Activated T-cell treated with anti-CD3 and anti-CD28 coated beads, Interleukin-2, amount 50 U/mL, for 1 hour (primary cell): ENCODE data around the gene ZFYVE28.

Experiments used
- DNase-seq: peaks from one replicate; pipeline ENCODE4 v3.0.0-alpha.2; 2020

ZFYVE28 gene

DNA sequence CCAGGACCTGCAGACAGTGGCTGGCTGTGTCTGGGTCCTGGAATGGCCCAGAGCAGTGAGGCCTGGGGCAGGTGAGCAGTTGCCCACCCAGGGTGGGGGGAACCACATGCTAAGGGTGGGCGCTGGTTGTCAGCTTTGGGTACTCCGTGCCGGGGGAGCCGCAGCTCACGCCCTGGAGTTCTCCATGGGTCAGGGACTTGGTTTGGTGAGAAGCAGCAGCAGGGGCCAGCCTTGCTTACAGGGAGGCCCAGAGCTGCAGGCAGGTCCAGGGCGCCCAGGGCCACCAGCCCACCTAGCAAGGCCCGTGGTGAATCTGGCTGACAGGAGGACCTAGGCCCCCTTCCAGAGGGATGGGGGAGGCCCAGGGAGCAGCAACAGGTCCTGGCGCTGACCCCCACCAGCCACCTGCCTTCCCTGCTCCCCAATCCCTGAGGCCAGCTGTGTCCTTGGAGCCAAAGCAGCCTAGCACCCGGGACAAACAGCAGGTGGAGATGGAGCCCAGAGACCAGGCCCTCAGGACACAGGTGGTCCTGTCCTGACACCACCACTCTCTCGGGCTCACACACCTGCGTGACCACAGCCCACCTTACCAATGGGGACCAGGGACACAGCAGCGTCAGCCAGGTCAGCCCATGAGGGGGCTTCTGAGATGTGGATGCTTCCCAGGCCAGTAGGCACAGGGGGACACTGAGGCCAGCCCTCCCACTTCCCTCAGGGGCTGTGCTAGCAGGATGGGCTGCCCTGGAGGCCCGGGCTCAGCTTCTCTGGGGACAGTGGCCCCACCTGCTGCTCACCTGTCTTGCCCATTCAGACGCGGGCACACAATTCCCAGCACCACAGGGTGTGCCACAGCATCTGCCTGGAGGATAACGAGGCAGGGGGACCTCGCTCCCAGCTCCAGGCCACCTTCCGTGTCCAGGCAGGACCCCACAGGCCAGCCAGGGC lies 160.1 kb downstream of the ZFYVE28 start:
- DNase-seq, result peak; percentile 16

DNA sequence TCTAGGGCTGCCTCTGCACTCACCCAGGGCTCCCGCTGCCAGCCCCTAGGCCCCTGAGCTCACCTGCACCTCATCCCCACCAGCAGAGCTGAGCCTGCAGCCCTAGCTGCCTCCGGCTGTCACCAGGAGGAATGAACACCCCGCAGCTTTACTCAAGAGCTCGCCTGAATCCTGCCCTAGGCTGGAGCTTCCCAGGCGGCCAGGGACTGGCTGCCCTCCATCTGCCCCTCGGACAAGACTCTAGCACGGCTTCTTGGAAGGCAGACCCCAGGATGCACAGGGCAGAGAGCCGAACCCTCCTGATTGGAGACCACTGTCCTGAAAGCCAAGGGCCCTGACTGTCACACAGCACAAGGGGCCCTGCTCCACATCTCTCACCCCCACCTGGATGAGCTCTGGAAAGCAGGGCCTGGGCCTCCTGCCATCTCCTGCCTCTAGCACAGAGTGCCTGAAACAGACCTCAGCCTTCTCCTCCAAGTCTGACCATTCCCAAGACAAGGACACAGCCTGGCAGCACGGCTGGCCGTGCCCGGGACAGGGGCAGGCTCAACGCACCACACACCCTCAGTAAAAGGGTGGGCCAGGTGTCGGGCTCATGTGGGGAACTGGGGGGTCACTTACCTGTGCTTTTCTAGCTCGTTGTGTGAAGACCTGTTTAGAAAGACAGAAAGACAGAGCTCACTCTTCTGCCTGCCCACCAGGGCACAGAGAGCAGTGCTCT lies 160.9 kb downstream of the ZFYVE28 start:
- peak; percentile 16 for DNase-seq

DNA sequence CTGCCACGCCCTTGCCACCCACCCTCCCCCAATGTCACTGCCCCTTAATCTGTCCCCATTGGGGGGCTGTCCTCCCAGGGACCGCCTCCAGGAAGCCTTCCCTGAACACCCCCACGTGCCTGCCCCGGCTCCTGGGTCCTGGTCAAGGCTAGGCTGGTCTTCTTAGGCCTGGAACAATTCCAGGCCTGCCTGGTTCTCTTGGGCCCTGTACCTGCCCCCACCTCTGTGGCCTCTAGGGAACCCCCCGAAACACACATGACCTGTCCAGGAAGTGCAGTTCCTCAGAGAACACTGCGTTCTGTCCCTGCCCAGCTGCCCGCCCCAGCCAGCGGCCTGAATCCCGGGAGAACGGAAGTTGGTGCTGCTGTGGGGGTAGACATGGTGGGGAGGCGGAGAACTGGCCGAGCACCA lies 161.7 kb downstream of the ZFYVE28 start:
- no peak for DNase-seq

DNA sequence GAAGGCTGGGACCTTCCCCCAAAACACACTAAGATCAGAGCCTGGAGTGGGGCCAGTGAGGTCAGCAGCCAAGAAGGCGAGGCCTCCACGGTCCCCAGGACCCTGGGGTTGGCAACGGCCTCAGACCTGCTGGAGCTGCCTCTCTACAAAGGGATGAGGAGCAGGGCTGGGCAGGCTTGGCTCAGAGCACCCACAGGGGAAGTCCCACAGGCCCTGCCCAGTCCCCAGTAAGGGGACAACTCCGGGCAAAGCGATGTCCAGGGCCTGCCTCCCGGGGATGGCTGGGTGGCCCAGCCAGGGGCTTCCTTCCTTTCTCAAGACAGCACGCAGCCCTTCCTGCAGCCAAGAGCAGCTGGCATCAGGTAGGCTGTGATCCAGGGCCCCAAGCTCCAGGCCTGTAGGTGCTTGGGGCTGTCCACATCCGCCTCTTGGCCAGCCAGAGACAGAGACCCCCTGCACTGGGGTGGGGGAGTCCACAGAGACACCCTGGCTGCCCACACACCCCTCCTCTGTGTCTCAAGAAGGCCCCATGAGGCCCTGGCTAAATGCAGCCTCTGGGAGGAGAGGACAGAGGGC lies 162.2 kb downstream of the ZFYVE28 start:
- DNase-seq, result no peak

DNA sequence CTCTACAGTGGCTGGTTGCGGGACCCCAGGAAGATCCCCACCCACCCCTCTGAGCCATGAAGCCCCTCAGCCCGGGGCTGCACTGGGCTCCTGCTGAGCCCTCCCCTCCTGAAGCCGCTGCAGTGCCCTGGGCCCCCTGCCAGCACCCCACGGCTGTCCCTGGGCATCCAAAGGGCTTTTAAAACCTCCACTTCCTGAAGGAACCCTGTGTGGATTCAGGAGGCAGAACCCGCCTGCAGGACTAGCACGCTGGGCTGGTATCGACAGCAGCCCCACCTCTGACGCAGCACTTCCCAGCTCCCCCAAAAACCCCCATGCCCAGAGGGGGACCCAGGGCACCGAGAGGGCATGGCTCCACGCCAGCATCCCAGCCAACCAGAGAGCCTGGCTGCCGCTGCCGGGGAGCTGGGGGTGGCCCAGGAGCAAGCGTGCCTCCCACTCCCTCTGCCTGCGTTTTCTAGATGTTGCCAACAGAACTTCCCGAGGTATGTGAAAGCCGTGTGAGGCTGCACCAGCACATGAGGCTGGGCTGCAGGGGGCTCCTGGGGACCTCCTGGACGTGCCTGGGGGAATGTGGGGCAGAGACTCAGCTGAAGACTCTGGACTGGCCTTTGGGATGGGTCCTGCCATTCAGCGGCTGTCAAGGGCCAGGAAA lies 162.8 kb downstream of the ZFYVE28 start:
- no peak for DNase-seq

DNA sequence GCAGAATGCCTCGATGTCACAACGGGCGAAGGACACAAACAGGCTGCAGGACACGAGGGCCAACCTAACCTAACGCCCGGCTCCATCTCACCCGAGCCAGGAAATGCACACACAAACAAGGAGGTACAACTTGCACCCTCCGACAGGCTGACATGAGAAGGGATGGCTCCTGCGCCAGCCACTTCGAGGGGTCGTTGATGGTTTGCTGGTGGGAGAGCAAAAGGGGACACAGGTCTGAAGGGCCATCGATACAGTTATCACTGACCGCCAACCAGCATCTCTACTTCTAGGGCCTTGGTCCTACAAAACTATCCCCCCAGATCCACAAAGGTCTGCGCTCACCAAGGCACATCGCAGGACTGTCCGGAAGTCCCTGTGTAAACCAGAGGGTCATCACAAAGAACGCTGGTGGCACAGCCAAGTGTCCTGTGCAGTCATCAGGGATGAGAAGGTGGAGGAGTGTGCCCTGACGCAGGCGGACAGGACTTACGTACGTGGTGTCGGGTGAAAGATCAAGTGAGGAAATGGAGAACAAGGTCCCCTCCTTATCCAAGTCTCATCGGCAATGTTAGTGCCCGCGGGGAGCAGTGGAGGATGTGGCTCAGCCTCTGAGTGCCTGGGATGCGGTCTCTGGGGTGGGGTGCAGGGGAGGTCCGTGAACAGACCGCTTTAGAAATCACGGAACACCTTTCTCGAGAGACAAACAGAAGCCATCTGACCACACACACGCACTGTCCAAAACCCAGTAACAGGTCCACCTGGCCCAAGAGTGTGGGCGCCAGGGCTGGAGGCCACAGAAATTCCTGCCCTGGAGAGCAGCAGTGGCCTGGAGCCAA lies 163.6 kb downstream of the ZFYVE28 start:
- DNase-seq, result no peak

DNA sequence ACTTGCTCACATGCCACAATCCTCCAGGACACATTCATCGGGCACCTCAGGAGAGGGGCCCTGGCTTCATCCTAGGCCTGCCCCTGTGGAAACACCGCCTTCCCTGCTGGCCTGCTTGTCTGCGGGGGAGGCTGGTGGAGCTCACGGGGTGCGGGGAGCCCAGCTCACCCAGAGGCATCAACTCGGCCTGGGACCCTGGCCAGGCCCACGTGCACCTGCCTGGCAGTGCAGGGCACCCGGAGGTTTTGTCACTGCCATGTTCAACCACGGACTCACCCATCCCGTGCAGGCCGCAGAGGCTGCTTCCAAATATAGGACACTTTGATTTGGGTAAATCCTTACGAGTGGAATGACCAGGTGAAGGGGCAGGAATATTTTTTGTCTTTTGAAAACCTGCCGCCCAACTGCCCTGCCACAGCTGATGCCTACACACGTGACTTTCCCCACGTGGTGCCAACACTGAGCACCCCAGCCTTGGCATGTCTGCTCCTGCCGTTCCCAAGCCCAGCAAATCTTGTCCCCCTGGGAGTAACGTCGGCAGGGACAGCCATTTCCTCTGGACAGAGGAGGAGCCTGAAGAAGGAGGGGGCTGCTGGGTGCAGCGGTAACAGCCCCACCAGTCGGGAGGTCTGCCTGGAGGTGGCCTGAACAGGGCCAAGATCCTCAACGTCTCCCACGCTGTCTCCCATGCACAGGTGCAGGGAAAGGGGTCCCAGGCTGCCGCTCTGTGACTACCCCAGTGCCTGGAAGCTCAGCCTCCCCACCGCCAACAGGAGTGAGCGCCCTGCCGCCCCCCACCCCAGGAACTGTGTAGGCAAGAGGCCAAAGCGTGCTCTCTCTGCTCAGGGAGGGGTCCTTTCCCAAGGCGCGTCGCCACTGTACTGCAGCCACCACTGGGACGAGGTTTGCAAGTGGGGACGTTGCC lies 165.0 kb downstream of the ZFYVE28 start:
- no peak for DNase-seq

DNA sequence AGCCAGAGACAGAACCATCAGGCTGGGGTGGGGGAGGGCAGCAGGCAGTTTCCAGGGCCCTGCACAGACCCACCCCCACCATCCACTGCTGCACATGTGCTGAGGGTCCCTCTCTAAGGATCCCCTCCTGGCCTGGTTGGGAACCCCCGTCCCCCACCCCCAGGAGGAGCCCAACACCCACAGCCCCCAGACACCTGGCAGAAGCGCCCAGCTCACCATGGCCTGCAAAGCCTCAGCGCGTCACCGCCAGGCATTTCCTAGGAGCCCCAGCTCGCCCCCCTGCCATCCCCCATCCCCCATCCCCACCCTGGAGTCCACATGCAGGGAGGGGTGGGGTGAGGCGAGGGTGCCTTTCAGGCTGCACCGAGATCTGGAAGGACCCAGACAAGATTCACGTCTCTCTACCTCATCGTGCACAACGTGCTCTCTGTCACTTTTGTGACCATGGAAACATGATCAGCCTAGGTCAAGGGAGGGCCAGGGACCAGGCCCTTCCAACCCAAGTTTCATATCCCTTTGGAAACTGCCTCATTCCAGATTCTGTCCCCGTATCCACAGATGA lies 165.8 kb downstream of the ZFYVE28 start:
- DNase-seq, result no peak

DNA sequence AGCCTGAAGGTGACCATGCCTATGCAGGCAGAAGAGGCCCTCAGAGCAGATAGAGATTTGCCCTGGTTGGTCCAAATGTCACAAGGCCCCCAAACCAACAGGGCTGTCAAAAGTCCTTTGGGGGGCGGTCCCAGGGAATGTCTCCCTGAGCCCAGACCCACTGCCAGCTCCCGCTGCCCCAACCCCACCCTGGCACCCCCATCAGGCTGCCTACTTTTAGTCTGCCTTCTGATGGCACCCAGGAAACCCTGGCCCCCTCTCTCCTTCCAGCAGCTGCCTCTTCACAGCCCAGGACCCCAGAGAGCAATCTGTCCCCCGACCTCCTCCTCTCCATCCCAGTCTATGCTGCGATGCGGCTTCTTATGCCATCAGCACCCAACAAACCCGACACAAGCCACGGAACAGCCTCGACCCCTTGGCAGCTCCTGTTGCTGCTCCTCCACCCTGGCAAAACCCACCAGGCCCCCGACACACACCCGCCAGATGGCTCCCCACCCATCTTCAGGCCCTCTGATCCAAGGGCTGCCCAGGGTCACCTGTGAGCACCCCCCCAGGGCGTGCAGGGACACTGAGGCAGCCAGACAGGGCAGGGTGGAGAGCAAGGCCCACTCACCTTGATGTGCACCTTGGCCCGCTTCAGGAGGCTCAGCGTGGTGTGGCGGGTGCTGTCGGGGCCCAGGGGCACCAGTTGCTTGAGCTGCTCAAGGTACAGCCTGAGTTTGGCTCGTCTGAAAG lies 166.5 kb downstream of the ZFYVE28 start:
- DNase-seq, result no peak

DNA sequence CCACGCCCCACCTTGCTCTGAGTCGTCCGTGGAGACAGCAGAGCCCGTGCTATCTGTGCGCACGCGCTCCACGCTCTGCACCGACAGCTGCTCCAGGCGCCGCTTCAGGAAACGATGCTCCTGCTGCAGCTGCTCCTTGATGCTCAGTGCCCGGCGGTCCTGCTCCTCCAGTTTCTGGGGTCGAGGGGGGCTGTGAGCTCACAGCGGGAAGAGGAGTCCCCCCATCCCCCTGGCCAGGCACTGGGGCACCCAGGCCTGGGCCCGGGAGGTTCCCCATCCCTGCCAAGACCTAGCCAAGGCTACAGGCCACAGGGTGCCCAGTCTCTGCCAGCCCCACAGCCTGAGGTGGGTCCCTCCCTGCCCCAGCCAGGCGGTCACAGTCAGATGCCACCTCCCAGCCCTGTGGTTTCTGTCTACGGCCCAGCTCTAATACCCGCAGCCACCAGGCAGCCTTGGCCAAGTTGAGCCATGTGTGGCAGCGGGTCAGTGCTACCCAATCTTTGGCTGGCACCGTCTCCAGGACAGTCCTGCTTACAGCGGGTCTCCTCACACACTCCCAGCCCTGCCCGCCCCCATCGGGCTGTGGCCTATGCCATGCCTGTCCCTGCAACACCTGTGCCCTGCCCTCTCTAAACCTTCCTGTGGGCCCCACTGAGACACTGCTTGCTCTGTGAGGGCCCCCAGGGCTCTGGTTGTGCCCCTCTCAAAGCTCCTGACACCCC lies 167.2 kb downstream of the ZFYVE28 start:
- no peak for DNase-seq

DNA sequence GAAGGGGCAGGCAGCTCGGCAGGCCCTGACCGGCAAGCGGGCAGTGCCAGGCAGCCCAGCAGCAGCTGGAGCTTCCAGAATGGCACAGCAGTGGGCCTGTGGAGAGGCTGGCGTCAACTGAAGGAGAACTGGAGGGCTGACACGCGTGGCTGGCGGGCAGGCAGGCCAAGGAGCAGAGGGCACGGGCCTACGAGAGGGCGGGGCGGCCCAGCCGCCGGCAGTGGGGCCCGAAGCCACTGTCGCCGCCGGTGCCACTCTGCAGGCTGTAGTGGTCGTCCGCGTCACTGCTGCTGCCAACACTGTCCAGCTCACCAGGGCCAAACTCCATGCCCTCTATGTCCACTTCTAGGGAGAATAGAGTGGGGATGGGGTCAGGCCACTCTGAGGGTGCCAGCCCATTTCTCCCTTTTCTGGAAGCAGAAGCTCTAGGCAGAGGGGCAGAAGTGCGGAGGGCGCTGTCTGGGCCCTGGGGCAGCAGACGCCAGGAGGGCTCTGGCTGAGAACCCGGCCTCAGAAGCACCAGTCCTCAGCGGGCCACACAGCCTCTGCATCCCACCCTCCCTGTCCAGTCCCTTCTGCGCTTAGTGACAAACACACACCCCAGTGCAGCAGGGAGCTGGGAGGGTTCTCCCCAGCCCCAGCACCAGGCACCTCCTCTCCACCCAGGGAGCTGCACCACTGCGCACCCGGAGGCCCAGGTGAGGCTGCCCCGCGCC lies 167.9 kb downstream of the ZFYVE28 start:
- no peak for DNase-seq

DNA sequence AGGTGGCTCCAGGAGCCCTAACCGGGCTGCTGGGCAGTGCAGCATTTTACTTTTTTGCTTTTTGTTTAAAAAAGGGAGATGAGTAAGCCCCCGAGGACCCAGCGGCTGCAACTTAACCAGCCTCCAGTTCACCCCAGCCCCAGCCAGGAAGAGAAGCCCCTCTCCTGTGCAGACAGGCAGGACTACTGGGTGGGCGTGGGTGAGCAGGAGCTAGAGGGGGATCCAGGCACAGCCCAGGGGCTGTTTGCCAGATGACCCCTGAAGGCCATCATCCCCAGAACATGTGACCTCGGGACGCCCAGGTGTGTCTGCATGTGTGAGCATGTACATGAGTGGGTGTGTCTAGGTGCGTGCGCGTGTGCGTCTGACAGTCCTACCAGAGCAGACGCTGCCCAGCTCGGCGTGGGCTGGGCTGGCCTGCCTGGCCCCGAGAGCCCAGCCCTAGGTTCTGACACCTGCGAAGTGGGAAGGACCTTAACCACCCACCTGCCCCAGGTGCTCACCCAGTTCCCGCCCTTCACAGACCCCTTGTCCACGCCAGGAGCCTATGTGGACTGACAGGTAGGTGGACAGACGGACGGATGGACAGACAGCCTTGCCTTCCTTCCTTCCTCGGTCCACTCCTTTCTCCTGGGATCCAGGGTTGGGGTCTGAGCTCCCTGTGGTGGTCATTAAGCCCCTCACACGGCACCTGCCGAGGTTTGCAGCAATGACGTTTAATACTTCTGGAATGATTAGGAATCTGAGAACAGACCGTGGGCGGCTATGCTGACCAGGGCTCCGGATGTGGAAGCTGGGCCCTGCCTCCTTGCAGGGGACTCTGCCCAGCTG lies 168.7 kb downstream of the ZFYVE28 start:
- DNase-seq, result no peak

DNA sequence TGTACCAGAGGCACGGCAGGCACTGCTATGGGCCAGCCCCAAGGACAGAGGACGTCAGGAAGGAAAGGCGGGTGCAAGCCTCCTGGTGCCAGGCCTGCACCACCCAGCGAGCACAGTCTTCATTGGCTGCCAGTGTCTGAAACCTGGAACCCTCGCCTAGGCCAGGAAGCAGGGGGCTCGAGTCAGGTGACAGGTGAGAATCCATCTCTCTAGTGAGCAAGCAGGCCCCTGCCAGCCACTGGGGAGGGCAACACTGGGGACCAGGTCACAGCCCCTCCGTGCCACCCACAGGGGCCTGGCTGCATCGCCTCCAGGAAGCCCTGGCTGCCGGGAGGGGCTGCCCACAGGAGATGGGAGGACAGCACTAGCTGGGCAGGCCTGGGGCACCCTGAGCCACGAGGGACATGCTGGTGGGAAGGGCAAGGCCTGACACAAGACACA lies 169.6 kb downstream of the ZFYVE28 start:
- no peak for DNase-seq

DNA sequence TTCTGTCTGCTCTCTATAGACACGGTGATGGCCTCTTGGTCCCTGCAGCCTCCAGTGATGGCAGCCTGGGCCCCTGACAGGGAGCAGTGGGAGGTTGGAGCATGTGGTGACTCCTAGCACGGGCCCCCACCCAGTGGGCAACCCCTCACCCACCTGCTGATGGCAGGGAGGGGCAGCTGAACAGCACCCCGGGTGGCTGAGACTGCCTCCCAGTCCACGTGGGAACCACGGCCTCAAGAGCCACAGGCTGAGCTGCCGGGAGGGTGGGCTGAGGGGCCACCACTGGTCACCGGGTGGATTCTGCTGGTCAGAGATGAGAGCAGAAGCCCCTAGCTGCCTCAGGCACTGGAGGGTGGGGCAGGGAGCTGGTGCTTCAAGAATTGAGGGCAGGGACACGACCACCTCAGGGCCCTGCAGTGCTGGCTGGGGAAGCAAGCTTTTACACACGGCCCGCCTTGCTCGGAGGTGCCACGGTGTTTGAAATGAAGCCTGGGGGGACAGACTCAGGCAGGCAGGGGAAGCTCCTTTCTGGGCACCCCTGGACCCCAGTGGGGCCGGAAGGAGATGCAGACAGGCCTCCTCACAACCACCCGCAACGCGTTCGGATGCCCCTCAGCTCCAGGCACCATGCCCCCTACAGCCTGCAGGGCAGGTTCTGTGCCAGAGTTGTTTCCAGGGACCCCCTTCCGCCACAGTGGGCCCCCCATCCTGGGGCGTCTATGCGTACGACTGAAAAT lies 170.2 kb downstream of the ZFYVE28 start:
- DNase-seq, result peak; percentile 19

DNA sequence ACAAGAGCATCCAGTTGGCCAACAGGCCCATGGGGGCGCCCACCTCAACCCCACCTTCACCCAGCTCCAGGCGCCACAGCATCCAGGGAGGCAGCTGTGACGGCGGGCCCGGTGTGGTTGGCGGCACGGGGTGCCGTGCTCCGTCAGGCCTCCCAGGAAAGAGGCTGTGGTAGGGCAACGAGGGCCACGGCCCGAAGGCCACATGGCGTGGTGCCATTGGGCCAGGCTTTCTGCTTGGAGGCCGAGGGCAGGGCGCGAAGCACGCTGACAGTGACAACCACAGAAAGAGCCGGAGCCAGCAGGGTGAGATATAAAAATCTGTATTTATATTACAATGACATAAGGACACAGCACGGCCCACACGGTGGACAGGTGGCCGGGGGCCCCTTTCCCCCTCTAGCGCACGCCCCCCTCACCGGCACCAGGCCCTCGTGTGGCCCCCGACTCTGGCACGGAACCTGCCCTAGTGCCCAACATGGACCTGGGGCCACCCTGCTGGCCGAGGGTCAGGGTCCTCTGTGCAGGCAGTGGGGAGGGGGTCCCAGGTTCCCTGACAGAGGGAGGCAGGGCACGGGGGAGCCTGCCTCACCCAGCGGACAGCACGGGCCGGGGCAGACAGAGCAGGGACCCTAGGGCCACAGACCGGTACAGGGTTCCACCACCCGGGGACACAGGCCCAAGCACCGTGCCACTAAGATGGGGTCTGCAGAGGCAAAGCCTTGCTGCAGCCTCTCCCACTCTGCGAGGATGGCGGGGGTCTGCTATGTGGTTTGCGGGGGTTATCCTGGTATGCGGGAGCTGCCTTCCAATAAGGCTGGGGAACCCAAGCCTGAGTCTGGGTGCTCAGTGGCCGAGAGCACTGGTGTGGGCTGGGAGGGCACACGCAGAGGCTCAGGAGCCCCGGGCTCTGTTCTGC lies 171.1 kb downstream of the ZFYVE28 start:
- DNase-seq, result peak; percentile 16
